ENCODE data around the gene ST3GAL2.
A peak's percentile ranks its signal among the peaks of the same experiment; 100 is the strongest.

ST3GAL2 gene

GRCh38 chr16:70437582-70438557 lies 1.0 kb downstream of the ST3GAL2 start:
- DNase-seq = no peak

GRCh38 chr16:70437017-70437581 lies 1.8 kb downstream of the ST3GAL2 start:
- DNase-seq = no peak

GRCh38 chr16:70434484-70435260 lies 4.2 kb downstream of the ST3GAL2 start:
- DNase-seq = no peak

GRCh38 chr16:70433458-70434103 lies 5.3 kb downstream of the ST3GAL2 start:
- DNase-seq = no peak

DNA sequence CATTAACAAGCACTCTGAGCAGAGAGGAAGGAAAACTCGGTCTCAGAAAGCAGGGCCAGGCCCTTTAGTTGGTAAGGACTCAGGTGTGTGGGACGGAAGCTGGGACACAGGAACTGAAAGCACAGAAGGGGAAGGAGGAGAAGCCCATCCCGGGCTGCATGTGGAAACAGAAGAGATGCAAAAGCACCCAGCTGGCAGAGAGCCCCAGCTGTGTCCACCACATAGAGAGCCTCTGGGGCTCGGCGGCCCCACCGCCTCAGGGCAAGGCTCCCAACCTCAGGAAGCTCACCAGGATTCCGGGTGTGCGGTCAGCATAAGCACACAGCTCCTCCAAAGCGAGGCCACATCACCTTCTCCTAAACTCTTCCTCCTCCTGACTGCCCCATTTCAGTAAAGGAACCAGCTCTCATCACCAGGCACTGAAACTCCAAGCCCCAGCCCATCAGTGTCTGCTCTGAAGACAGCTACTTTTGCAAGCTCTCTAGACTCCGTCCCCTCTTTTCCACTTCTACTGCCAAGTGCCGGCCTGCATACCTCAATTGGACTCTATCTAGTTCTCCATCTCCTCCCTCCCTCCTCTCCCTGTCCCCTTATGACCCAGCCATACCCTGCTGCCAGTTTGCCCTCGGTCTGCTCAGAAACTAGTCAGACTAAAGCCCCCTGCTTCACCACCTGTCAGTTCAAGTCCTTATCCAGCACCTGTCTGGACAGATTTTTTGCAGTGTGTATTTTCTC lies 6.0 kb downstream of the ST3GAL2 start:
- no peak for DNase-seq

GRCh38 chr16:70432356-70432722 lies 6.6 kb downstream of the ST3GAL2 start:
- DNase-seq = no peak

- peak; percentile 79 for DNase-seq
Measured at GRCh38 chr16:70430667-70431536, 8.0 kb downstream of the ST3GAL2 start.

DNA sequence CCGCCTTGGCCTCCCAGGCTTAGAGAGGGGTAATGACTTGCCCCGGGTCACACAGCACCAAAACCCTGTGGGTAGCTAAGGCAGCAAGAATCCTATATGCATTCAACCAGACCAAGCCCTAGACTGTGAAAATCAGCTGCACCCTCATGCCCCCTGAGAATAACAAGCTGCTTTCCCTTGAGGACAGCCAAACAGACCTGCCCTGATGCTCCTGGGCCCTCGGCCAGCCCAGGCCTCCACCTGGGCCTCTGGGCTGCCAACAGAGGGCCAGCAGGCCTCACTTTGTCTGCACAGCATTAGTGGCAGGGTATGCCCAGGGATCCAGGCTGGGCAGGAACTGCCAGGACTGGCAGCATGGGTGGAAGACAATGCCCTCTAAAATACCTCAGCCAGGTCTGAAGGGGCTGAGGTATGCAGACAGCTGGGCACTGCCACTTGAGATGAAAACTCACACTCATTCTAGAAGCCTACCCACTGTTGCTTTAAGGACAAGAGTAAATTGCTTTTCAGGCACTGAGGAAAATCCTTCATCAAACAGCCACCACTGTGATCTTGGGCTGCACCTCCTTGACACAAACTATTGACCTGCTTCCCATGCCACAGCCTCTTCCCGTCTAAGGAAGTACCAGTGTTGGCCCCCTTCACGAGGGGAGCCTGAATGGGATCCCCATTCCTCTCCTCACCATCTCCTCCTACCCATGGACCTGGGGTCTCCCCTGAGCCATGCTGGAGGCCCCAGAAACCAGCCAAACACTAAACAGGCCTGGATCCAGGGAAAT lies 8.8 kb downstream of the ST3GAL2 start:
- DNase-seq = no peak

DNA sequence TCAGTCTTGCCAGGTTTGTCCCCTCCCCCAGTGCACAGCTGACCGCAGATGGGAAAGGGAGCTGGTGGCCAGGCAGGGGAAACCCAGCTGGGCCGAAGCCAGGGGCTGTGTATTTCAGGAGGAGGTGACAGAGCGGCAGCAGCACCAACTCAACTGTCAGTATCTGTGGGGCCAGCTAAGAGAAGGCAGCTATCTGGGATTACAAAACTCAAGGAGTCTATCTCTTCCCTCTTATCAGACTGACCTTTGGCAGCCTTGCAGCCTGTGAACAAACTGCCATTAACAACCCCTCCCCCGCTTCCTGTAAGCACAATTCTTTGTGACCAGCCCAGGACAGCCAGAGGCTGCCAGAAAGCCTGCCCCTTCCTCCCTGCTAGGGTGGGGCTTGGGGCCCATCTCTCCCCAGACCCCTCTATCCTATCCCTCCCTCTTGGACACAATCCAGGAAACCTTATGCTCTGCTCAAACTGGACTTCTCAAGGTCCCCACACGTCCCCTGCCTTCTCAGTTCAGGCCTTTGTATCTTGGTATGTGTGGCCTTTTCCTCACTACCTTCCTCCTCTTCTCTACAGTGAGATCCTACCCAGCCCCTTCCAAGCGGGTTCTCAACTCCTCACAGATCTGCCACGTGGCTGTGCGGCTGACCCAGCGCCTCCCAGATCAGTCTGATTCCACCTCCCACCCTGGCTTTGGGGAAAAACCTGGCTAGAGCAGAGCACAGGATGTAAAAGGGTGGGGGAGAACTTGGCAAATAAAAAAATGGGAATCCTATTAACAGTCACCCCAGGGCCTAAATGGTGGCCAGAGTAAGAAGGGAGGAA lies 10.5 kb downstream of the ST3GAL2 start:
- DNase-seq = peak; percentile 76

GRCh38 chr16:70427786-70428177 lies 11.1 kb downstream of the ST3GAL2 start:
- DNase-seq = no peak

DNA sequence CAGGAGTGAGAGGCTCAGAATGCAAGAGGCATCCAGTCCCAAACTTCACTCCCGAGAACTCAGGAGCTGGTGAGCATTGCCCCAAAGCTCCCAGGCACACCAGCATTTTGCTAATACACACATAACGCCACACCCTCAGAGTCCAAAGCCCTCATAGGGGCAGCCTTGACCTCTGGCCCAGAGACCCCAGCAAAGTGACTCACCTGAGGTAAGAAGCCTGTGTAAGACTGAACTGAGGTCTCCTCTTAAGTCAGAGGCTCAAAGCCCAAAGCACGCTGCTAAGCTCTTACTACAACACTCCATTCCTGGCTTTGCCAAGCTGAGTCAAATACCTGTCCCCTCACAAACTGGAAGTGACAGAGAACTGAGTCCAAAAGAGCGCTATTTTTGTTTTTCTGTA lies 16.4 kb downstream of the ST3GAL2 start:
- DNase-seq = no peak

- no peak for DNase-seq
Measured at GRCh38 chr16:70421473-70422311, 17.2 kb downstream of the ST3GAL2 start.

- no peak for DNase-seq
Measured at GRCh38 chr16:70421014-70421413, 17.9 kb downstream of the ST3GAL2 start.

GRCh38 chr16:70419384-70420327 lies 19.2 kb downstream of the ST3GAL2 start:
- no peak for DNase-seq

GRCh38 chr16:70418993-70419318 lies 19.9 kb downstream of the ST3GAL2 start:
- DNase-seq = no peak

DNA sequence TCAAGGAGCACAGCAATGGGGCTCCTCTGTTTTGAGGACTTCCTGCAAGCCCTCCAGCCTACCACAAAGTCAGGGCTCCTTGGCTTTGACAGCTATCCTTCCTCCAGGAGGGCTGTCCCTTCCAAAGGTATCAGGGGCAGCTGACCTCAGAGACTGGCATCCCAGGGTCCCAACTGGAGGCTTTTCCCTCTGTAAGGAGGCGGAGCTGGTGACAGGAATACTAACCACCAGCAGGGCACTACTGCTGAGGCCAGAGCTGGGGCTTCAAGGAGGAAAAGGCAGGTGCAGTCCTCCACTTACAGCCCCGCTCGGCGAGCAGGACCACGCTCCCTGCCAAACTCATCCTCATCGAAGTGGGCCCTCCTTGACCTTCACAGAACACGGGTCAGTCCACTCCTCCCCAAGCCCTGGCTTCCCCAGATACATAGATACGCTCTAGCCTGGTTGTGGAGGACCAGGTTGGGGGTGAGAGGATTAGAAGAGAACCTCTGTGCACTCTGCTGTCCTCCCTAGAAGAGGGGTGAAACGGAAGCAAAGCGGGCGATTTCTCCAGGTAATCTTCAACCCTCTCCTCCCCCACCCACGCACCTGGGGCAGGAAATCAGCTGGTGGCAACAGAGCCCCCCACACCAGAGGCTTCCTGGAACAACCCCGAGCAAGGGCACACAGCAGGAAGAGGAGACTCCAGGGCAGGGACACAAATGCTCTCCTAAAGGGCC lies 20.5 kb downstream of the ST3GAL2 start:
- DNase-seq = no peak

DNA sequence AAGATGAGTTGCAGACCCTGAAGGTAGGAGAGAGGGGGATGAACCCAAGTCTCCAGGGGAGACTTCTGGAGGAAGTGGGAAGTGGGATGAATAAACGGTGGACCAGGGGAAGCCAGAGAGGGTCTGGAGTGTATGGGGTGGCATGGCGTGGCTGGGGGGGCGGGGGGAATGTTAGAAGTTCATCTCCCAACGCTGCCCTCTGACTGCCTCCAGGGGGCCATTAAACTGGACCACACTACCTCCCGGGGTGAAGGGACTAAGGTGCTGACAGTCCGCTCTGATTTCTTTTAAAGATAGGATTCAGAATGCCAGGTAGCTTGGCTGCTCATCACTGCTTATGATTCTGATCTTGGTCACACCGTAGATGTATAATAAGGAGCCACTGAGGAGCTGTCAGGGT lies 21.2 kb downstream of the ST3GAL2 start:
- no peak for DNase-seq

Data from CD4-positive, alpha-beta T cell treated with Interferon gamma for 1 hour (primary cell).